Keratinocyte (primary cell): ENCODE results near the gene CLCN7.

Source experiments
- CTCF ChIP-seq, 3 experiments: IDR thresholded peaks in 1 of 3; conservative IDR thresholded peaks in 1 of 3; optimal IDR thresholded peaks in 1 of 3; 2 replicates in 2 of 3; 3 replicates in 1 of 3; pipeline versions ENCODE3 to v1.5.1; 2011; ENCODE audit warnings: low read length in 3 of 3, mild to moderate bottlenecking in 3 of 3, moderate library complexity in 2 of 3, control low read depth in 1 of 3, inconsistent platforms in 1 of 3; ENCODE audit not compliant: insufficient read depth in 2 of 3; ENCODE audit errors: extremely low read depth in 1 of 3
- EZH2 ChIP-seq: IDR thresholded peaks from one replicate; pipeline ENCODE4 v1.6.1; 2012; ENCODE audit warnings: inconsistent platforms, mild to moderate bottlenecking, low read length, moderate library complexity

GRCh38 chr16:1442697-1443096, 32.1 kb downstream of the CLCN7 start:
- TF ChIP-seq CTCF (optimal IDR thresholded peaks at IDR 0.05 in 1 of 3, IDR thresholded peaks at IDR 0.05 in 1 of 3, conservative IDR thresholded peaks at IDR 0.05 in 1 of 3; ENCODE audit: extremely low read depth in 1 of 3, insufficient read depth in 2 of 3, low read length in 3 of 3) (no peak), EZH2 (no peak)
